LNCaP clone FGC (cell line): ENCODE data around the gene OMA1.

ENCODE experiments used
- DNase-seq: peaks from one replicate; pipeline ENCODE4 v3.0.0-alpha.2; 2011; ENCODE audit warnings: low read depth
- H3K4me3 ChIP-seq: 2 replicates; pipeline ENCODE4 v1.5.1; 2011; ENCODE audit warnings: mild to moderate bottlenecking, low read depth, low read length, control low read depth
- CTCF ChIP-seq: IDR thresholded peaks from 2 replicates; pipeline ENCODE4 v1.5.1; 2012; ENCODE audit warnings: mild to moderate bottlenecking; ENCODE audit not compliant: control insufficient read depth, insufficient read depth; ENCODE audit errors: extremely low read depth

OMA1 gene

GRCh38 chr1:58460469-58460868 is 86.1 kb downstream of the OMA1 start:
- DNase-seq: no peak
- H3K4me3 ChIP-seq: no peak overlapping the region
- no peak for TF ChIP-seq CTCF

GRCh38 chr1:58459911-58460310 is 86.6 kb downstream of the OMA1 start:
- TF ChIP-seq CTCF: no peak
- no peak for DNase-seq
- no peak overlapping the region for H3K4me3 ChIP-seq

GRCh38 chr1:58457023-58457635 is 89.4 kb downstream of the OMA1 start:
- no peak for DNase-seq
- no peak overlapping the region for H3K4me3 ChIP-seq
- TF ChIP-seq CTCF: no peak

DNA sequence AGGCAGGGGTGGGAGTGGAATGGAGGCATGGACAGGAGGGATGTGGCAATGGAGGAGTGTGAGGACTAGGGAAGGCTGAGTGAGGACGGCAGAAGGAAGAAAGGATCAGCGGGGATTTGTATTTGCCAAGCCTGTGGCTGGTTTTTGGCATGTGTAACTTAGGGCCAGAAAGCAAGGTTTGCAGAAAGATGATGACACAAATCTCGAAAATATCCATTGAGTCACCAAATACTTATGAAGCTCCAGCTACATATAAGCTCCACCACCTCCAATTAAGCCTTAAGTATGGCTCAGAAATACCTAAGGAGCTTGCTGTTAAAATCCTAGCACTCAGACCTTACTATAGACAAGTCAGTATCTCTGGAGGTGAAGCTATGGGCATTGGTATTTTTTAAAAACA is 90.1 kb downstream of the OMA1 start:
- no peak for DNase-seq
- H3K4me3 ChIP-seq: no peak overlapping the region
- TF ChIP-seq CTCF: no peak

GRCh38 chr1:58454807-58455206 is 91.7 kb downstream of the OMA1 start:
- DNase-seq: no peak
- H3K4me3 ChIP-seq: no peak overlapping the region
- TF ChIP-seq CTCF: no peak

GRCh38 chr1:58454385-58454784 is 92.1 kb downstream of the OMA1 start:
- DNase-seq: no peak
- no peak overlapping the region for H3K4me3 ChIP-seq
- no peak for TF ChIP-seq CTCF

- no peak for TF ChIP-seq CTCF
- DNase-seq: no peak
- H3K4me3 ChIP-seq: no peak overlapping the region
Measured at GRCh38 chr1:58451560-58452191, 94.8 kb downstream of the OMA1 start.
